HG03066 (cell line): Measurements from ENCODE around the gene BPIFA1.

Source experiments
- ATAC-seq: cut with Tn5 transposase; IDR thresholded peaks from one replicate; pipeline ENCODE4 v1.9.1; 2021; ENCODE audit warnings: low read depth; ENCODE audit not compliant: unreplicated experiment

Gene BPIFA1

DNA sequence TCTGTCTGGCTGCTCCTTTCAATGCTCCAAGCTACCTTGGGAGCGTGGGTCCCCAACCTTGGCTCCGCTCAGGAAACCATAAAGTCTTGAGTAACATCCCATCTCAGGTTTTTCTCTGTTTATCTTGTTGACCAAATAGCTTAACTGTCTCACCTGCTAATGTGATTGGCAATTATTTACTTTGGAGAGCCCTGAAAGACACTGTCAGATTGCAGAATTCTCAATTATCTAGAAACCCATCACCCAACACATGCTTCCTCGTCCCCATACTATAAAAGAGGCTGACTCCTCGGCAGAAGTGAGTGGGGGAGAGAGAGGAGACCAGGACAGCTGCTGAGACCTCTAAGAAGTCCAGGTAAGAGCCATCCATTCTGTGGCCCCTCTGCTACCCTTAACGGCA is at the start of gene BPIFA1:
Gene BPIFA1 (plus strand): TSS at position 301 of the 400 bp plus-strand sequence. CDS start 1,716 bp downstream, outside the sequence.
- no peak for ATAC-seq

DNA sequence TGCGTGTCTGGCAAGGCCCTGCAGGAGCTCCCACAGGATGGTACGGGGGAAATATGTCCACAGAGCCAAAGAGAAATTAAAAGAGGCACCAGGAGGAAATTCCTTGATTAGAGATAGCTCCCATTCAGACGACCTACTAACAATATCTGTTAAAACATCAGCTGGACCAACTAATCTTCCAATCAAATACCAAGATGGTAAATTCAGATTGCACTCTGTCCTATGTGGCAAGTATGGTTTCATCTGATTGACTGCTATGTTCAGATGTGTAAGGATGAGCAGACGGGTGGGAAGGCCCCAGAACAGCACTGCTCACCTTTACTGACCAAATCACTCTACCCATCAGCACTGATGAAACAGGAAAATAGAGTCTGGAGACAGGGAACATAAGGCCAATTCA is 48.3 kb upstream of the BPIFA1 start:
- no peak for ATAC-seq

DNA sequence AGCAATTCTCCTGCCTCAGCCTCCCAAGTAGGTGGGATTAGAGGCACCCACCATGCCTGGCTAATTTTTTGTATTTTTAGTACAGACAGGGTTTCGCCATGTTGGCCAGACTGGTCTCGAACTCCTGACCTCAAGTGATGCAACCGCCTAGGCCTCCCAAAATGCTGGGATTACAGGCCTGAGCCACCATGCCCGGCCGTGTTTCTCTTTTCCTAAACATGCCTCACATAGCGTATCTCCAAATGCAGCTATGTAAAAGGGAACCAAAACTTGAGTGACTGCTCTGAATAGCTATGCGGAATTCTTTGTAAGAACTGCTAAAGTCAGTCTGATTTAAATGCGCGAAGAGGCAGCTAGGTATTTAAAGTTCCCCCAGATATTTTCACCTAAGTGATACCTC is 47.4 kb upstream of the BPIFA1 start:
- no peak for ATAC-seq

DNA sequence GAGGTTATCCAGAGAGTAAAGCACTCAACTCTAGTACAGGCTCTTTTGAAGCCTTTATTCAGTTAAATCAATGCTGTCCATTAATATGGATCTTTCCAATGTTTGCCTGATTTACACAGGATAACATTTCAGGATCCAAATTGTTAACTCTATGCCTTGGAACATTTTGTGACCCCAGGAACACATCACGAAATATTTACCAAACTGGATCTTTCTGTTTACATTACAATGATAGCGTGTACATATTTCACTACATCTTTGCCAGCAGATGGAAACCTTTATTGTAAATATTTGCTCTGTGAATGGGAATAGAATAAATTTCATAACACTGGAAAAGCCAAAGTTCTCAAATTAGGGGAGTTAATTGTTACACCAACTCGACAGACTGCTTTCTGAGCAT is 44.3 kb upstream of the BPIFA1 start:
- no peak for ATAC-seq

DNA sequence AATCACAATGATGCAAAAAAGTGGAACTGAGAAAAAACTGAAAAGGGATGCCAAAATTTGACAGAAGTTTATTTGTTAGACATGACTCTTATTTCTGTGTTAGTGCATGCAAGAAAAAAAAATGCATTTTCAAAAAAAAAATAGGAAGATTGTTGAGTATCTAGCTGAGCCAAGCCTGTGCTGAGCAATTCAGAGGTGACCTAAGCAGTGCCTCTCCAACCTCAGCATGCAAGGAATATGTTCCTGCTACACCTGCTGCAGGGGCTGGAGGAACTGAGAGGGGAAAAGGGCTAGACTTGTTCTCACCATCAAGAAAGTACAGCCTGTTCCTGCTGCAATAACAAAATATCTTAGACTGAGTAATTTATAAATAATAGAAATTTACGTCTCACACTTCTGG is 43.8 kb upstream of the BPIFA1 start:
- no peak for ATAC-seq

DNA sequence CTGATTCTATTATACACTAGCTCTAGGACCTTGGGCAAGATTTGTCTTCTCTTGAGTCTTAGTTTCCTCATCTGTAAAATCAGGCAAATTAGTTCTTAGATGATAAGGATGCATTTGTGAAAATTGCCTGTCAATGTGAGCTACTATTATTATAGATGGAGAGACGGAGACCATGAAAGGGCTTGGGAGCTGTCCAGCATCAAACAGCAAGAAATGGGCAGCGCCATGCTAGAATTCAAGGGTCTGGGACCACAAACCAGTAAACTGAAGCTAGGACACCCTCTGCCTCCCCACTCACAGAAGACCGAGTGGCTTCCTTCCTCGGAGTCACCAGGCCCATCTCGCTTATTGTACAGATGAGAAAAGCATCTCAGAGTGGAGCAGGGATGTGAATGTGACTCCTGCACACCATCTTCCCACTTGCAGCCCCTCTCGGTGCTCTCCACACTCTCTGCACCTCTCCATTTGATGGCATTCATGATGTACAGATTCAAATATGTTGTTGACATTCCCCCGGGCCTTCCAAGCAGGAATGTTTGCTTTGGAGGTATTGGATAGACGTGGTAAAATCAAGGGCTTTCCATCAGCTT is 42.8 kb upstream of the BPIFA1 start:
- no peak for ATAC-seq

DNA sequence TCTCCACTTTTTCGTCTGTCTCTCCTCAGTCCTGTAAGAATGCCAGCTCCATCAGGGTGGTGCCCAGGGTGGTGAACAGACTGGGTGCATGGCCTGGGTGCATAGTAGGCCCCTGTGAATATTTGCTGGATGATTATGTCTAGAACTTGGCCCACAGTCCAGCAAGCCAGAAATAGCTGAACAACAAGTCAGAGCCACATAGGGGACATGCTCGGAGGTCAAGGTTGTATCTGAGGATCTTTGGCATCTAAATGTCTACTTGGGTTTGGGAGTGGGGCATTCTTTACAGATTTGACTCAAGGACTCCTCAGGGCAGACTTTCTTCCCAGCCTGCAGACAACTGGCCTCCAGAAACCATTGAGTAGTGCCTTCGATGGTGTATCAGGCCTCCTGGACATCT is 36.8 kb upstream of the BPIFA1 start:
- ATAC-seq: no peak

DNA sequence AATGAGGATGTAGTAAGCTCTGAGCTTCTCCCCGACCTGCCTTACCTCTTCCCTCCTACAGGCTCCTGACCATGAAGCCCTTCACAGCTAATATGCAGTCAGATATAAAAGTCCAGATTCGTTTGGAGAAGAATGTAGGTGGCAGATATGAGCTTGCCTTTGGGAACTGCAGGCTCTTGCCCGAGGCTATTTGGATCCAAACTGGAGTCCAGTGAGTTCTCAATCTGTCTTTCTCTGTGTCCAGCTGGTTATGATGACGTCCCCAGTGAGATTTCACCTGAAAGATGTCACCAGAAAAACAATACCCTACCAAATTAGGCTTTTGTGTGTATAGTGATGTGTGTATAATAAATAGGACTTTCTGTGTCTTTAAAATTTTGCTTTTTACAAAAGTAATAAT is 33.3 kb upstream of the BPIFA1 start:
- ATAC-seq: no peak

DNA sequence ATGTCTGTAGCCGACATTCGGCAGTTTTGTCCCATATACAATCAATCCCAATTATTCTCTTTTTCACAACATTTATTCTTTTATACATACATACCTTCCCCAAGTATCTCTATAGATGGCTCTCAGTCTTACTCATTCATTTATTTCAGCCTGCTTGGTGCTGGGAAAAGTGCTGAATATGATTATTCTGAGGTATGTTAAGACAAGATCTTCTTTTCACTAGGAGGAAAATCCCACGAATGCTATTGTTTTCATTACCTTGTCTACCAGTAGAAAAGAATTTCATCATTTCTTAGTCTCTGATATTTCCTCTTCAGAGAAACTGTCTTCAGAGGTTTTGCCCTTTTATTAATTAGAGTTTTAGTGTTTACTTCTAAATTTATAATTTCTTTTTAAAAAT is 32.4 kb upstream of the BPIFA1 start:
- no peak for ATAC-seq

DNA sequence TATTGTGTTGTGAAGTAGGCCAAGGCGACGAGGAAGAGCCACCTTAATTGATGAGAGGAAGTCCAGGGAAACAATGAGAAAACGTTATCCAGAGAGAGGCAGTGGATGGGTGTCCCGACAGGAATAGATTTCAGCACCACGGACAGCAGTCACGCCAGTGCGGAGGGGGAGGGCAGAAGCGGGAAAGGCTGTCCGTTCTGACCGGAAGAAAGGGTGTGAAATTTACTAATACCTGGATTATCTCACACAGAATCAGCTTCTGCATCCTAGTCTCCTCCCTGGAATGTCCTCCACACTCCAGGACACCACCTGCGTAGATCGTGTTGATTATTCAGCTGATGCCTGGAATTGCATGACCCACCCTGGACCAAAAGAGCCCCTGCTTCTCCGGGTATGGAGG is 26.0 kb upstream of the BPIFA1 start:
- ATAC-seq: no peak

DNA sequence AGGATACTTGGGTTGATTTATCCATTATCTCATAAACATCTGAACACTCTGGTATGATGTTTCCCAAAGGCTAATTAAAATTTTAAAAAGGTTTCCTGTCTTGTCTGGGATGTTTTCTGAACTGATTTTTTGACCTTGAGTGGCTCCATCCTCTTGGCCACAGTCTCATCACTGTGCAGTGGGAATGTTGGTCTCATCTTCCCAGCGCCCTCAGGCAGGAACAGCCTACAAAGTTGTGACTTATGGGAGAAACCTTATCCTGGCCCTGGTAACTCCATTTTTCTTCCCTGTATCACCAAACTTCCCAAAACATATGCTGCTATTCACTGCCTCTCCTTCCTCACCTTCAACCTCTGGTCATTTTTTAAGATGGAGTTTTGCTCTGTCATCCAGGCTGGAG is 25.4 kb upstream of the BPIFA1 start:
- no peak for ATAC-seq

DNA sequence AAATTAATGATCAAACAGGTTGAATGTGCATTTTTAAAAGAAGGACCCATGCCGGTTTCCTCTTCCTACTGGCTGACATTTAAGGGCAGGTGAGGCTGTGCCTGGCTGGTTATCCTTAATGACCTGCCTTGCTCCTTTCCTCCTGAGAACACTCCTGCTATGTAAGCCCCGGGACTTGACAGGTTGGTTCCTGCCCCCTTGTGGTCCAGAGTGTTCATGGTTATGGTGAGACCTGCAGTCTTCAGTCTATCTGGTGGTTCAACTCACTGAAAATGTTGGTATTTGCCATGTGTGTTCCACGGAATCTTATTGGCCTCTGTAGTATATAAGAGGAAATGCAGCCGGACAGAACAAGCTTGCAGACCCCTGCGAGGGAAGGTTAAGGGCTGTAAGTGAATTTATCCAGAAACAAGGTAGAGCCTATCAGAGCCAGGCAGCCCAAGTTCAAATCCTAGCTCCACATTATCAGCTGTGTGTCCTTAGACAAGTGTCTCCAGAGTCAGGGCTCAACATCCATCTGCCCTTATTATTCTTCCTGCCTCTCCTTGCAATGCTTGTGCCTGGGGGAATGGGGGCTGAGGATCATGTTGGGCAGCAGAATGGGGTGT is 23.9 kb upstream of the BPIFA1 start:
- ATAC-seq: no peak

DNA sequence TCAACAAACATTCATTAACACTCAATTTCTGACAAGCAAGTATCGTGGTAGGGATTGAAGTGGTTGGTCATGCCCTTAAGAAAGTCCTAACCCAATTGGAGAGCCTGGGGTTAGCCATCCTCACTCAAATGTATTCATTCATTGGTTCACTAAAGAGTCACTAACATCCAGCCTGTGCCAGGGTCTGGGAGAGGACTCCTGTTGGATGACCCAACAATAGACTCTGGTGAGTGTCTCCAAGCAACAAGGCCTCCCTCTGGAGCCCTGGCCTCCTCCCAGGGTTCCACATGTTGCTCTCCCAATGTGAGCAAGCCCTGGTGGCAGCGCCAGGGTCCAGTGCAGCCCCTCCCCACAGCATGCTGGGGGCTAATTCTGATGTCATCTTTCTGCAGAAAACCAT is 18.7 kb upstream of the BPIFA1 start, which contains the start of gene BPIFA3:
Gene BPIFA3 (plus strand): TSS at position 301 of the 400 bp plus-strand sequence. CDS start 185 bp downstream, outside the sequence.
- ATAC-seq: no peak

DNA sequence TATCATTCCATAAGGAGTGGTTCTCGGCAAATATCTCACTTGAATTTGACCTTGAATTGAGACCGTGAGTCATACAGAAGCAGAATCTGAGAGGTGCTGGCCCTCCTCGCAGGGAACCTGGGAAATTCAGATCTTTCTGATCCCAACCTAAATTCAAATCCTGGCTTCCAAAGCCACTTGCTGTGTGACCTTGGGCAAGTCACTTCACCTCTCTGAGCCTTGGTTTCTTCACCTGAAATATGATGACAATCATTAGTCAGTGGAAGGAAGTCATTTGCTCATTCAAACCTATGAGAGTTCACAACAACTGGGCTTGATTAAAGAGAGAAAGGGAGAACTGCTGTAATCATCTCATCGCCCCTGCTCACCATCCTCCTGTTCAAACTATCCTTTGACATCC is 11.4 kb upstream of the BPIFA1 start:
- no peak for ATAC-seq

DNA sequence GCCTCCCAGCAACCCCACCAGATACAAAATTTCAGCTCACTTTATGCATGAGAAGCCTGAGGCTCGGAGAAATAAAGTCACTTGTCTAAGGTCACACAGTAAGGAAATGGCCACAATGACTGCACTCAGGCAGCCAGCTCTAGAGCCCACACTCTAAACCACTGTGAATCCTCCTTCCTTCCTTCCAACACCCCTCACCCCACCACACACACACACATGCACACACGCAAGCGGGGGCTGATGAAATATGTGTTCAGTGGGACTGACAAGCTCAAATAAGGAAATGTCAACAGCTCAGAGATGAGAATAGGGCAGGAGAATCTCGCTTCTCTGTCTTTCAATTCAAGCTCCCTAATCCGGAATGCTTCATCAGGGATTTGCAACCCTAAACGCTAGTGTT is 6.0 kb upstream of the BPIFA1 start:
- no peak for ATAC-seq

DNA sequence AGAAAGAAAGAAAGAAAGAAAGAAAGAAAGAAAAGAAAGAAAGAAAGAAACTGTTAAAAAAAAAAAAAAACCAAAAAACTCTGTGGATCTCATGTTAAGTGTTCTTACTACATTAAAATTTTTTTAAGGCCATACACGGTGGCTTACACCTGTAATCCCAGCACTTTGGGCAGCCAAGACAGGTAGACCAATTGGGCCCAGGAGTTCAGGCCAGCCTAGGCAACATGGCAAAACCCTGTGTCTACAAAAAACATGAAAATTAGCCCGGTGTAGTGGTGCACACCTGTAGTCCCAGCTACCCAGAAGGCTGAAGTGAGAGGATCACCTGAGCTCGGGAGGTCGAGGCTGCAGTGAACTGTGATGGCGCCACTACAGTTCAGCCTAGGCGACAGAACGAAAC is 4.6 kb upstream of the BPIFA1 start:
- no peak for ATAC-seq

DNA sequence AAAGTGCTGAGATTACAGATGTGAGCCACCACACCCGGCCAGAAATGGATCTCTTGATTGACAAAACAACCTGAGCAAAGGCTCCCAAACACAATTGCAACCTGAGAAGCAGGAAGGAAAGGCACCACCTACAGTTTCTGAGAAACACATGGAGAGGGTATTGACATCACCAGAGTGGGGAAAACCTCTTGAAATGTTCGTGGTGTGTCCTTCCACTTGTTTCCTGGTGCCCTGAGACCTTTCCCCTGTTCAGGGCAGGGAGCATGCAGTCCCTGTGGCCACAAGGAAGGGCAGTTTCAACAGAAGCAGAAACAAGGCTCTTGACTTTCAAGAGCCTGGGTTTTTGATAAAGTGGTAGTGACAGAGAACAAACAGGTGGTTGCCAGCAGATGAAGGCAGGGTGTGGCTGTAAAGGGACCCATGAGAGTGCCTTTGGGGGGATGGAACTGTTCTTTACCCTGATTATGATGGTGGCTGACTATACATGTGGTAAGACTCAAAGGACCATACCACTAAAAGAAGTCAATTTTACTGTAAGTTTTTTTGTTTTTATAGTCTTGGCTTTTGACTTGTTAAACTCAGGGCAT is 3.2 kb upstream of the BPIFA1 start:
- ATAC-seq: no peak

DNA sequence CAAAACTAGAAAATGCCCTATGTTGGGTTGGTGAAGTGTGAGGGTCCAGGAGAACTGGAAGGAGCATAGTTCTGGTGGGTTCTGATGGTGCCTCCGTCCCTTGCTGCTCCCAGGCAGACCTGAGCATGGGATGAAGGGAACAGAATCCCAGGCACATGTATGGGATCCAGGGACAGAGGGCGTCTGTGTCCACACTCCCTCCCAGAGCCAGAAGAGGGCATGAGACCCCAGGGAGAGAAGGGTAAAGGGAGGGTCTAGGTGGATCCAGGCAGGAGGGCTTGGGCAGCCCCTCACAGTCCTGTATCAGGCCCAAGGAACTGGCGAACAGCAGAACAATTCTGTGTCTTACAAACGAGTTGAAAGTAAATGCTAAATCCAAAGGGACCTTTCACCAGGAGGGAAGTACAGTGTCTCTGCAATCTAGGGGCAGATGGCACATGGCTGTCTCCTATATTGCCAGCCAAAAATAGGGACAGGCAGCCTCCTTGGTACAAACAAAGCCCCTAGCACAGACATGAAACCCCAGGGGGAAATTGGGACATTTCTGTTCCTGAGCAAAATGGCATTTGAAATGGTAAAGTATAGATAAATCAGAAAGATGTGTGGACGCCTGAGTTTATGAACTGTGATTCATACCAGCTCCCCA is 2.5 kb upstream of the BPIFA1 start:
- no peak for ATAC-seq

DNA sequence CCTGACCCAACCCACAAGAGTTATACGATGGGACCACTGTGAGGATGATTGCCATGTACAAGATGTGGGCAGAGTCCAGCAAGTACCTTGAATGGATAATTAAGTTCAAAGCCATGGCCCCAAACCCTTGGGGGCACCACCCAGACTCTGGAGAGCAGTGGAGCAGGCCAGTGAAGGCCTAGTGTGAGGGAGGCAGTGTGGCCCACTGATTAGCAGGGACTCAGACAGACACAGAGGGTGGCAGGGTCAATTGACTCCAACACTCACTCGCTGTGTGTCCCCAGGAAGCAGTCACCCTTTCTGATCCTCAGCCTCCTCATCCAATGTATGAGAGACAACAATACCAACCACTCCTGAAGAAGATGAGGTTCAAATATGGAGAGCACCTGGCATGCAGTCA is 1.7 kb upstream of the BPIFA1 start:
- no peak for ATAC-seq

DNA sequence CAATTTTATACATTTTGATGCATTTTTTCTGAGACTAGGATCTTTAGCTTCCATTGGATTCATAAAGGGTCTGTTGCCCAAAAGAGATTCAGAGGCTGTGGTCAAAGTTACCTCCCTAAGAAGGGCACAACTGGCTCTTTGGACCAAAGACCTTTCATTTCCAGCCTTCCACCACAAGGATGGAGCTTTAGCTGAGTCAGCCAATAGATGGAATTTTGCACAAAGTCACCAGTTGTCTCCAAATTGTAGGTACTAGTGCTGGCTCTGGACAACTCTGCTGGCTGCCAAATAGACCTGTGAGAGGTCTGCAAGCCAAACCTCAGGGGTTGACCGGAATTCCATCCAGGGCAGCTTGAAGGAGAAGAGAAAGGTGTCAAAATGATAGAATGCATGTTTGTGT is 555 bp downstream of the BPIFA1 start:
- ATAC-seq: no peak

DNA sequence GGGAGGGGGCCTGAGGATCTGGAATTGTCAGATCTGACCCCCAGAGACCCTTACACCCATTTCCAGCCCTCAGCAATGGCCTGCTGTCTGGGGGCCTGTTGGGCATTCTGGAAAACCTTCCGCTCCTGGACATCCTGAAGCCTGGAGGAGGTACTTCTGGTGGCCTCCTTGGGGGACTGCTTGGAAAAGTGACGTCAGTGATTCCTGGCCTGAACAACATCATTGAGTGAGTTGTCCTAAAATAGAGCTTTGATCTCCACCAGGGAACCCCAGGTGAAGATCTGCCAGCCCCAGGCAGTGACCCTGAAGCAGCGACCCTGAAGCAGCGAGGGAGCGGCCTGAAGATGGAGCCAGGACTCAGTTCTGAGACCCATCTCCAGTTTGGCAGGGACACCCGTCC is 2.2 kb downstream of the BPIFA1 start:
- ATAC-seq: no peak

DNA sequence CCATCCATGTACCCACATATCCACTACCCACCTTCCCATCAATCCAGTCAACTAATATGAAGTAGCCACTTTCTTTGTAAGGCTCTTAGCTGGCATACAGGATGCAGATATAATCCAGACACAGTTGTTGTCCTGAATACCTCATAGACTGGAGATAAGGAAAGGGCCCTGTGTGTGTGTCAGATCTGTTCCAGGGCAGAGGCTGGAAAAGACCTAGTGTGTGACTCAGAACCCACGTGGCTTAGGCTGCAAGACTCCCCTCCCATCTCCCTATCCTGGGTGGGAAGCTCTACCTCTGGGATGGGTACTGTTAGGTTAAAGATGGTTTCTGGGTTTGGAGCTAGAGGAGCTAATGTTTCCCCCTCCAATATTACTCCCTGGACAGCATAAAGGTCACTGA is 3.6 kb downstream of the BPIFA1 start:
- ATAC-seq: no peak
